Epithelial cell of esophagus (primary cell): ENCODE results near the gene RNF26.
A peak's percentile ranks its signal among the peaks of the same experiment; 100 is the strongest.

Experiments used
- DNase-seq: peaks from one replicate; pipeline ENCODE4 v3.0.0; 2010; ENCODE audit warnings: low read depth
- H3K4me3 ChIP-seq: 2 replicates; pipeline ENCODE4 v1.5.1; 2011; ENCODE audit warnings: mild to moderate bottlenecking, low read length, control low read depth
- TF ChIP-seq, protein P1 (sequence below): IDR thresholded peaks from 2 replicates; pipeline ENCODE4 v1.5.1; 2011; ENCODE audit warnings: low read depth, mild to moderate bottlenecking, low read length, control low read depth, inconsistent platforms; ENCODE audit not compliant: insufficient read depth; ENCODE audit errors: missing control alignments

The RNF26 gene

DNA sequence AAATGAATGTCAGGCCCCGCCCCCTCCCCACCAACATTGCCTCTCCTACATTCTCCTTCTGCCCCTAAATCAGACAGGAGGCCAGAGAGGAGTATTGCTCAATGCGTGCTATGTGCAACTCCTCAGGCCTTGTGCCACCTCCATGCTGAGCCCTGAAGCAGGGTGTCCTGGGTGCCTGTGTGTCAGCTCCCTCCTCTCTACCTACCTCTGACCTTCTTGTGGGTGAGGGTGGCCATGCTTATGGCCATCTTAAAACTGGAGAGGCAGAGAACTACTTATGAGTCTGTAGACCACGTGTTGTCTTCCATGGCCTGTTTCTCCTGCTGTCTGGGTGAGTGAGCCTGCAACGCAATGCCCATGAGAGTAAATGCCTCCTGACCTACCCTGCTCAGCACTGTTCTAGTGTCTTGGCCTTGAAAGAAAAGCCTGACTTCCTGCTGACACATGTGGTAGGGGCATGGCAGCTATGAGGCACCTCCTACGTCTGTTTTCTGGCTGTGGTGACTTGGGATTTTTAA lies 27.9 kb upstream of the RNF26 start:
- TF ChIP-seq, protein P1, sequence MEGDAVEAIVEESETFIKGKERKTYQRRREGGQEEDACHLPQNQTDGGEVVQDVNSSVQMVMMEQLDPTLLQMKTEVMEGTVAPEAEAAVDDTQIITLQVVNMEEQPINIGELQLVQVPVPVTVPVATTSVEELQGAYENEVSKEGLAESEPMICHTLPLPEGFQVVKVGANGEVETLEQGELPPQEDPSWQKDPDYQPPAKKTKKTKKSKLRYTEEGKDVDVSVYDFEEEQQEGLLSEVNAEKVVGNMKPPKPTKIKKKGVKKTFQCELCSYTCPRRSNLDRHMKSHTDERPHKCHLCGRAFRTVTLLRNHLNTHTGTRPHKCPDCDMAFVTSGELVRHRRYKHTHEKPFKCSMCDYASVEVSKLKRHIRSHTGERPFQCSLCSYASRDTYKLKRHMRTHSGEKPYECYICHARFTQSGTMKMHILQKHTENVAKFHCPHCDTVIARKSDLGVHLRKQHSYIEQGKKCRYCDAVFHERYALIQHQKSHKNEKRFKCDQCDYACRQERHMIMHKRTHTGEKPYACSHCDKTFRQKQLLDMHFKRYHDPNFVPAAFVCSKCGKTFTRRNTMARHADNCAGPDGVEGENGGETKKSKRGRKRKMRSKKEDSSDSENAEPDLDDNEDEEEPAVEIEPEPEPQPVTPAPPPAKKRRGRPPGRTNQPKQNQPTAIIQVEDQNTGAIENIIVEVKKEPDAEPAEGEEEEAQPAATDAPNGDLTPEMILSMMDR: no peak
- H3K4me3 ChIP-seq: no peak overlapping the region
- no peak for DNase-seq

GRCh38 chr11:119307219-119307618 lies 27.1 kb upstream of the RNF26 start:
- DNase-seq: no peak
- H3K4me3 ChIP-seq: no peak overlapping the region
- TF ChIP-seq, protein P1: no peak

GRCh38 chr11:119307974-119308373 lies 26.4 kb upstream of the RNF26 start:
- H3K4me3 ChIP-seq: no peak overlapping the region
- no peak for DNase-seq
- TF ChIP-seq, protein P1: no peak

DNA sequence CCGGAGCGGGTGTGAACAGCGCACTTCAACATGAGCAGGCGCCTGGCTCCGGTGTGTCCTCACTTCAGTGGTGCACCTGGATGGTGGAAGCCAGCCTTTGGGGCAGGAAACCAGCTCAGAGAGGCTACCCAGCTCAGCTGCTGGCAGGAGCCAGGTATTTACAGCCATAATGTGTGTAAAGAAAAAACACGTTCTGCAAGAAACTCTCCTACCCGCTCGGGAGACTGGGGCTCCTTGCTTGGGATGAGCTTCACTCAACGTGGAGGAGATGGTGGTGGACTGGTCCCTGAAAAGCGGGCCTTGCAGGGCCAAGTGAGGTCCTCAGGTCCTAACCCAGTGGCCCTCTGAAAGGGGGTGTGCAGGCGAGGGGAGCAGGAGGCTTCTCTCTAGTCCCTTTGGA lies 24.9 kb upstream of the RNF26 start:
- DNase-seq: no peak
- TF ChIP-seq, protein P1: no peak
- no peak overlapping the region for H3K4me3 ChIP-seq

DNA sequence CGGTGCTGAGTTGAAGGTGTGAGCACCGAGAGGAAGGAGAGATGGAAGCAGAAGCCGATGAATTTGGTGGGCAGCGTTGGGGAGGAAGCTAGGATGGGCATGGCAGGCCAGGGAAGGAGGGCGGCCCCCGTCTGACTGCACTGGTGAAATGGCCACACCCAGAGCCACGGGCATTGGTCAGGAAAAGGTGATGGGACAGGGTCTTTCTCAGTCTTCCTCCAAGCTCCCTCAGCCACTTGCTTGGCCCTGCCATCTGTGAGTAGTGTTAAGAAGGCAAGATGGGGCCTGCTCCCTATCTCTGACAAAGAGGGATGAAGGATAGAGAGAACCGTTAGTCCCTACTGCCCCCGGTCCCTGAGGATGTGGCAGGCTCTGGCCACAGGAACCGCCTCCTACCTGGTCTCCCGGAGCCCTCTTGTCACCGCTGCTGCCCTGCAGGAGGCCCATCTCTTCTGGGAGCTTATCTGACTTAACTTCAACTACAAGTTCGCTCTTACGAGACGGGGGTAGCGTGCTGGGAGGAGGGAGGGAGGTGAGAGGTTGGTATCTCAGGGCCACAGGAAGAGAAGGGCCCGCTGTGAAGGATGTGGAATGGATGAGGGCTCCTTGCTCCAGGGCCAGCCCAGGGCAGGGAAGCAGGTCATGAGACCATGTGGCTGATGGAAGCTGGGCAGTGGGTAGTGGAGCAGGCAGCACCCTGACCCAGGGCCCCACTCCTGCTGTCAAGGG lies 24.2 kb upstream of the RNF26 start:
- no peak overlapping the region for H3K4me3 ChIP-seq
- DNase-seq: no peak

GRCh38 chr11:119310682-119311052 lies 23.7 kb upstream of the RNF26 start:
- no peak overlapping the region for H3K4me3 ChIP-seq
- TF ChIP-seq, protein P1: no peak
- DNase-seq: peak; percentile 17

More for the DNA sequence above, 24.2 kb upstream of the RNF26 start:
- TF ChIP-seq, protein P1: no peak

DNA sequence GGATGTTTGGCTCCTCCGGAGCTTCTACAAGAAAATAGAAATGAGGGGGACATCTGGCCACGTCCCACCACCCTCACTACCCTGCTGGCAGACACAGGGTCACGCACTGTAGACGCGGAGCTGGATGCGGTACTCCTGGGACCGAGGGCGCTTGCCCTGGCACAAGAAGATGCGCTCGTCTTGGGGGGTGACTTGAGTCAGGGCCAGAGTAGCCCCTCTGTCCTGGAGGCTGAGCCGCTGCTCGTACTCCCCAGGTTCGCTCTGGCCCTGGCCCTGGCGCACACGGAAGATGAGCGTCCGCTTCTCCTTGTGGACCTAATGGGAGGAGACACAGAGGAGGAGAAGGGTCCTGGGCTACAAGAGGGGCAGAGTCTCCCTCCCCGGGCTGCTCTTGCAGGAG lies 19.6 kb upstream of the RNF26 start:
- H3K4me3 ChIP-seq: no peak overlapping the region

More for the DNA sequence above, 19.6 kb upstream of the RNF26 start:
- DNase-seq: no peak
- TF ChIP-seq, protein P1: no peak
